Ovary (tissue), 3 donors: Measurements from ENCODE around the gene VAPB.

Experiments used
- EP300 ChIP-seq: sonication (generic); formaldehyde crosslinking; IDR thresholded peaks from one replicate; pipeline ENCODE4 v1.6.1; 2017; ENCODE audit warnings: antibody characterized with exemption
- POLR2A ChIP-seq: fragments of 450-650 bp; IDR thresholded peaks from one replicate; pipeline ENCODE4 v1.6.1; 2017; ENCODE audit warnings: antibody characterized with exemption, mild to moderate bottlenecking, moderate library complexity
- TF ChIP-seq, protein P1 (sequence below), 3 donors: fragments of 450-650 bp in 2 of 3; fragments of 200-600 bp in 1 of 3; IDR thresholded peaks; one replicate each; pipeline versions ENCODE4 v1.5.1 to v1.8.0; 2016 to 2022; ENCODE audit warnings: antibody characterized with exemption in 3 of 3, mild to moderate bottlenecking in 1 of 3
- donor health status: DM: no; HTN: no; CAD: no.

DNA sequence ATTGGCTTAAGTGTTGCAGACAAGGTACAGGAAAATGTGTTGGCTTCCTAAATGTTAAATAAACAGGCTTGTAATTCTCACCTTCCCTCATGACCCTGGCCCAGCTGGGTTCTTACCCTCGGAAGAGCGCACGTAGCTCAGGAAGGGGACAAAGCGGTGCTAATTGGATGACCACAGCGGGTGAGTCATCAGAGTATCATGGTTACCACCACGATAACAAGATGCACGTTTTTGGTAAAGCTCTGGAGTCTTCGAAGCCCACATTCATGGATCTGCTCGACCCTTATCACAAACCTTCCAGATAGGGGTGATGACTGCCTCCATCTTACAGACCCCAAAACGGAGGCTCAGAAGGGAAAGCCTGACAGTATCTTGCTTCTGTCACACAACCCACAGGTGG, 93.4 kb downstream of the VAPB start:
- no peak for TF ChIP-seq POLR2A
- TF ChIP-seq, protein P1, sequence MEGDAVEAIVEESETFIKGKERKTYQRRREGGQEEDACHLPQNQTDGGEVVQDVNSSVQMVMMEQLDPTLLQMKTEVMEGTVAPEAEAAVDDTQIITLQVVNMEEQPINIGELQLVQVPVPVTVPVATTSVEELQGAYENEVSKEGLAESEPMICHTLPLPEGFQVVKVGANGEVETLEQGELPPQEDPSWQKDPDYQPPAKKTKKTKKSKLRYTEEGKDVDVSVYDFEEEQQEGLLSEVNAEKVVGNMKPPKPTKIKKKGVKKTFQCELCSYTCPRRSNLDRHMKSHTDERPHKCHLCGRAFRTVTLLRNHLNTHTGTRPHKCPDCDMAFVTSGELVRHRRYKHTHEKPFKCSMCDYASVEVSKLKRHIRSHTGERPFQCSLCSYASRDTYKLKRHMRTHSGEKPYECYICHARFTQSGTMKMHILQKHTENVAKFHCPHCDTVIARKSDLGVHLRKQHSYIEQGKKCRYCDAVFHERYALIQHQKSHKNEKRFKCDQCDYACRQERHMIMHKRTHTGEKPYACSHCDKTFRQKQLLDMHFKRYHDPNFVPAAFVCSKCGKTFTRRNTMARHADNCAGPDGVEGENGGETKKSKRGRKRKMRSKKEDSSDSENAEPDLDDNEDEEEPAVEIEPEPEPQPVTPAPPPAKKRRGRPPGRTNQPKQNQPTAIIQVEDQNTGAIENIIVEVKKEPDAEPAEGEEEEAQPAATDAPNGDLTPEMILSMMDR (IDR thresholded peaks at IDR 0.05), result no peak
- no peak for TF ChIP-seq EP300
